Heart left ventricle (tissue), 16 donors: Measurements from ENCODE around the gene CCDC30. TPM values are rescaled to one million over a fixed set of nuclear protein-coding genes. Genes with fewer than 3 reads are reported as not detected.

Experiments
- ATAC-seq, 4 donors: fragments of 200-7000 bp; cut with Tn5 transposase; one replicate each; pipeline ENCODE4 v1.9.1; 2020 to 2022; ENCODE audit warnings: moderate library complexity in 4 of 4, mild to moderate bottlenecking in 3 of 4, moderate number of reproducible peaks in 1 of 4
- DNase-seq, 5 donors: peaks; one replicate each; pipeline ENCODE4 v3.0.0-alpha.2; 2020
- H3K27ac ChIP-seq, 12 donors: fragments of 200-600 bp; sonication (generic) in 4 of 12; one replicate each; pipeline versions ENCODE4 v1.5.0 to v1.8.0; 2016 to 2022; ENCODE audit warnings: mild to moderate bottlenecking in 2 of 12
- H3K27me3 ChIP-seq, 9 donors: fragments of 200-600 bp; sonication (generic) in 2 of 9; one replicate each; pipeline versions ENCODE4 v1.5.1 to v1.8.0; 2016 to 2022; ENCODE audit warnings: mild to moderate bottlenecking in 3 of 9
- H3K36me3 ChIP-seq, 9 donors: fragments of 200-600 bp; sonication (generic) in 2 of 9; one replicate each; pipeline versions ENCODE4 v1.5.0 to v1.8.0; 2018 to 2022; ENCODE audit warnings: mild to moderate bottlenecking in 2 of 9
- H3K4me1 ChIP-seq, 12 donors: fragments of 200-600 bp; sonication (generic) in 4 of 12; one replicate each; pipeline versions ENCODE4 v1.5.0 to v1.8.0; 2016 to 2022; ENCODE audit warnings: mild to moderate bottlenecking in 3 of 12
- H3K4me3 ChIP-seq, 12 donors: fragments of 200-600 bp; sonication (generic) in 4 of 12; one replicate each; pipeline versions ENCODE4 v1.5.0 to v1.8.0; 2017 to 2022; ENCODE audit warnings: mild to moderate bottlenecking in 9 of 12, moderate library complexity in 4 of 12
- H3K9me3 ChIP-seq, 12 donors: fragments of 200-600 bp; sonication (generic) in 4 of 12; one replicate each; pipeline versions ENCODE4 v1.5.0 to v1.8.0; 2016 to 2022; ENCODE audit warnings: mild to moderate bottlenecking in 1 of 12
- CTCF ChIP-seq, 12 donors: fragments of 200-600 bp; sonication (generic) in 4 of 12; IDR thresholded peaks; one replicate each; pipeline versions ENCODE4 v1.5.0 to v1.8.0; 2018 to 2022; ENCODE audit warnings: antibody characterized with exemption in 12 of 12, mild to moderate bottlenecking in 5 of 12
- POLR2A ChIP-seq, 2 donors: fragments of 450-650 bp; IDR thresholded peaks; one replicate each; pipeline ENCODE4 v1.6.1; 2017; ENCODE audit warnings: antibody characterized with exemption in 2 of 2, mild to moderate bottlenecking in 2 of 2, moderate library complexity in 2 of 2
- WGBS, 4 donors: extraction: QIAGEN DNeasy Blood & Tissue Kit in 2 of 4; methylation state at CpG; one replicate each; pipeline versions ENCODE4 v1.1.5 to v1.1.7; 2013 to 2018; 5-methylcytosine and 5-hydroxymethylcytosine counted together
- intact Hi-C, 10 donors: fragments of 100-400 bp; cut with DNase I; formaldehyde crosslinking; loops; one replicate each; pipeline versions ENCODE4 v1.11.1 to v1.14.2; 2022
- polyA plus RNA-seq, 2 donors: library from polyadenylated mRNA; stranded (reverse); fragments of 200-250 nt; gene quantifications; one replicate each; pipeline ENCODE4 v1.2.3, GENCODE V29; 2013
- total RNA-seq, 9 donors: library from RNA; depleted of rRNA in 2 of 9; stranded (reverse); fragments of >200 nt in 2 of 9; fragmentation: NEBNext Ultra II Directional in 3 of 9; extraction: Animal tissue kit (Norgen Biotek cat#: 25700) in 3 of 9; gene quantifications; one replicate each; pipeline versions ENCODE4 v1.1.0 to v1.2.4, GENCODE V29; 2016 to 2023
- donor health status: ischemic (EF 13 %, LVEDD 7.1; RV severe dilation, severe dysfunction).
- donor health status: healthy with polysubstance abuse.
- donor health status: DM: no; HTN: yes; CAD: no.
- donor health status: DM: no; HTN: no; CAD: no.
- donor health status: ischemic (EF 25% LVEDD 6.9; RV normal size, moderate dysfunction).
- donor health status: ischemic (EF 25% LVEDD 5.7; RV mildly dilated, moderate dysfunction).
- donor health status: healthy.
- donor health status: DM: yes; HTN: yes; CAD: no.
- donor health status: ischemic (EF 35%, LVEDD 5.7; RV mildly dilated, moderate dysfunction).
- donor health status: nonischemic (EF 11% LVEDD 7.7; RV severe dilation, severe dysfunction).
- donor health status: DM: yes; HTN: yes; CAD: no.
- donor health status: PGD.
- donor health status: ischemic (EF 29% LVEDD 5.4; RV normal size, mild dysfunction).
- donor health status: nonischemic (EF 23%, LVEDD 6.1; RV moderate dilation, normal function).

Gene CCDC30
- total and polyA plus RNA-seq, 11 donors, result 0.24 to 3.8 (median 1.6) TPM

GRCh38 chr1:42418516-42418915, 44.6 kb upstream of the CCDC30 start:
- no peak overlapping the region for H3K4me3 ChIP-seq
- no peaks in the 10 kb centered on the region for H3K9me3 ChIP-seq
- H3K27me3 ChIP-seq, result no peaks in the 10 kb centered on the region
- peaks cover 0 to 36% (median 13%) of the 10 kb centered on the region in 12 donors for H3K4me1 ChIP-seq
- ATAC-seq, result no peak
- no peaks in the 10 kb centered on the region for H3K36me3 ChIP-seq
- no peak for TF ChIP-seq POLR2A (IDR thresholded peaks at IDR 0.05)
- TF ChIP-seq CTCF (IDR thresholded peaks at IDR 0.05), result no peak
- 70 to 98% (median 89%) methylated on average over 1 of the region's 1 CpG for WGBS, 4 donors
- intact Hi-C loops, result no loop called here
- no peak for DNase-seq
- peak overlapping the region in 4 of 12 donors; percentile 13 to 73 (median 68) for H3K27ac ChIP-seq

GRCh38 chr1:42419126-42419821, 43.8 kb upstream of the CCDC30 start:
- Histone ChIP-seq H3K4me3 (no peak overlapping the region), H3K27ac (peak overlapping the region in 10 of 12 donors; percentile 43 to 73 (median 67)), H3K27me3 (no peaks in the 10 kb centered on the region), H3K36me3 (no peaks in the 10 kb centered on the region), H3K4me1 (peaks cover 0 to 36% (median 13%) of the 10 kb centered on the region in 12 donors), H3K9me3 (no peaks in the 10 kb centered on the region)
- TF ChIP-seq POLR2A (IDR thresholded peaks at IDR 0.05) (no peak), CTCF (IDR thresholded peaks at IDR 0.05) (no peak)
- DNase-seq (peak in 4 of 5 donors; percentile 70 to 92 (median 81)), ATAC-seq (peak; percentile 85 to 93 (median 92))
- intact Hi-C loops, result no loop called here
- WGBS, 4 donors, result 37 to 65% (median 51%) methylated on average over 5 of the region's 5 CpGs

GRCh38 chr1:42420121-42420520, 43.0 kb upstream of the CCDC30 start:
- intact Hi-C loops, result no loop called here
- H3K9me3 ChIP-seq, result no peaks in the 10 kb centered on the region
- peaks cover 0 to 36% (median 13%) of the 10 kb centered on the region in 12 donors for H3K4me1 ChIP-seq
- TF ChIP-seq POLR2A (IDR thresholded peaks at IDR 0.05) (no peak), CTCF (IDR thresholded peaks at IDR 0.05) (no peak)
- no peaks in the 10 kb centered on the region for H3K27me3 ChIP-seq
- no peaks in the 10 kb centered on the region for H3K36me3 ChIP-seq
- DNase-seq (no peak), ATAC-seq (peak in 3 of 4 donors; percentile 13 to 56 (median 49))
- whole genome bisulfite sequencing, 4 donors, result 48 to 65% (median 62%) methylated on average over 7 of the region's 7 CpGs
- peak overlapping the region in 10 of 12 donors; percentile 43 to 73 (median 66) for H3K27ac ChIP-seq
- no peak overlapping the region for H3K4me3 ChIP-seq

GRCh38 chr1:42420911-42421585, 42.0 kb upstream of the CCDC30 start:
- WGBS, 4 donors, result 13 to 19% (median 15%) methylated on average over 10 of the region's 10 CpGs

More at GRCh38 chr1:42420911-42421585, 42.0 kb upstream of the CCDC30 start:
- intact Hi-C loops, result no loop called here
- peak; percentile 29 to 64 (median 54) for ATAC-seq
- peak in 4 of 5 donors; percentile 59 to 75 (median 64) for DNase-seq
- Histone ChIP-seq H3K9me3 (no peaks in the 10 kb centered on the region), H3K27me3 (no peaks in the 10 kb centered on the region), H3K4me1 (peaks cover 0 to 36% (median 13%) of the 10 kb centered on the region in 12 donors), H3K4me3 (no peak overlapping the region), H3K27ac (peak overlapping the region in 9 of 12 donors; percentile 43 to 73 (median 68)), H3K36me3 (no peaks in the 10 kb centered on the region)
- TF ChIP-seq POLR2A (IDR thresholded peaks at IDR 0.05) (no peak), CTCF (IDR thresholded peaks at IDR 0.05) (no peak)
